Suppressor macrophage (primary cell): ENCODE results near the gene CNTN5.
"Not testable (repeated sequence)": the region's sequence is repeated elsewhere in the genome, so short reads cannot be mapped to it uniquely, and the experiment has no call there.

ENCODE experiments used
- DNase-seq, 4 experiments: peaks; one replicate each; pipeline ENCODE4 v3.0.0-alpha.2; 2020 to 2022

CNTN5 gene

DNA sequence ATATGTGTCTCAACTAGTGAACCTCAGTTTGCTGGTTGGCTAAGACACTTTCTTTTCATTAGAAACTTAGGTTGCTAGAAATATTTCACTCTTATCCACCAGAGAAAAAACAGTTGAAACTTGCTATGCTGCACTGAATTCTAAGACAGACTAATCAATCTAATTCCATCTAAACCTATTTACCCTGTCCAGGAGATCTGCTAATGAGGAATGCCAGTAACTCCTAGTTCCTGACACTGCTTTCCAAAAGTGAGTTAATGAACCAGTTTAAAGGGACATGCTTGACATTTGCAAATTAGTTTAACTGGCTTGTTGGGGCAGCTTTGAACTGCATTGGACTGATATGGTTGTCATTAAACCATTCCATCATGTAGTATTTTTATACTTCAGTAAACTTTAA, 258.5 kb downstream of the CNTN5 start:
- no peak for DNase-seq

DNA sequence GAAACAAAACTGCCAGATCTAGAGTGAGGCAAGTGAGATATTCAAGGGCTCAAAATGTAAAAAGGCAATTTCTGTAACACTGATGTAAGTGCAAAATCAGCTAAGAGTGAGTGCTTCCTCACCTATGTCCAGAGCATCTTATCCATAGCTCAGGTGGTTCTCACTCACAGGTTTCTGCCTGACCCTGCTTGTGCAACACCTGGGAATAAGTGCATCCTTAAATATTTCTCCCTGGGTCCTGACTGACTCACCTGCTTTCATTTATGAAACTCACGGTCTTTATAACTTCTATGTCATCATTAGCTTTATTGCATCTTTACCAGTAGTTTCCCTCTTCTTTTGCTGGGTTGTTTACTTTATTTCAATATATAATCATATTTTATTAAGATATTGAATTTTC, 260.6 kb downstream of the CNTN5 start:
- DNase-seq = no peak

DNA sequence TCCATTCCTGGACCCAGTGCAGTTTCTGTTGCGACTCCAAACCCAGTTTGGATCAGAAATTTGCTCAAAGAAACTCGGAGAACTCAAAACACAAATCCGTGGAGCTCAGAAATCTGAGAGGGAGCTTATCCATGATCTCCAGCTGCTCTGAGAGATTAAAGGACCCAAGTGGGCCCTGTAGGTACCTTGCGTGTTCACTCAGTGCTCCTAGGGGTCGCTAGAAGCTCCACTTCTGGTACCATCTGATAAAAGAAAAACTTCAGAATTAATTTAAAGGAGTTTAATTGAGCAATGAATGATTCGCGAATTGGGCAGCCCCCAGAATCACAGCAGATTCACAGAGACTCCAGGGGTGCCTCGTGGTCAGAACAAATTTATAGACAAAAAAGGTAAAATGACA, 277.2 kb downstream of the CNTN5 start:
- DNase-seq = not testable (repeated sequence)

DNA sequence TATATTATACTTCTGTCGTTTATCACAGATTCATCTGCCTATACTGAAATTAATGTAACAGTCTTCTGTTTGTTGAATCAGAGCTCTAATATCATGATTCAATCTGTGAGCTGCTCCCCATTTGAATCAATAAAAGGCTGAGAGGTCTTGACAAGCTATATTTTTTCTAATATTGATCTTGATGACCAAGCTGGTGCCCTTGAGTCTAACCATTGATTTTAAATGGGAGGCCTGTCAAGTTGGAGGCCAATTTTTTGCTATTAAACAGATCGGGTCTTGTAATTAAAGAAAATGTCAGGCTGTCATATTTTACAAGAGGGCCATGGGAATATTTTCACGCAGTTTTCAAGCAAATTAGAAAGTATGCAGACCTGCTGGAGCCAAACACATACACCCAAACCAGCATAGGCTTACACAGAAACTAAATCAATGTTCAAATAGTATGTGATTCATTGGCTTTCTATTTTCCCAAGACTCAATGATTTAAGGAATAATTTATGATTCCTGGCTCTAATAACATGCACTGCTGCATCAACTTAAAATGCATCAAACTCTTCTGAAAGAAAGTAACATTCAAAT, 286.9 kb downstream of the CNTN5 start:
- DNase-seq = no peak

DNA sequence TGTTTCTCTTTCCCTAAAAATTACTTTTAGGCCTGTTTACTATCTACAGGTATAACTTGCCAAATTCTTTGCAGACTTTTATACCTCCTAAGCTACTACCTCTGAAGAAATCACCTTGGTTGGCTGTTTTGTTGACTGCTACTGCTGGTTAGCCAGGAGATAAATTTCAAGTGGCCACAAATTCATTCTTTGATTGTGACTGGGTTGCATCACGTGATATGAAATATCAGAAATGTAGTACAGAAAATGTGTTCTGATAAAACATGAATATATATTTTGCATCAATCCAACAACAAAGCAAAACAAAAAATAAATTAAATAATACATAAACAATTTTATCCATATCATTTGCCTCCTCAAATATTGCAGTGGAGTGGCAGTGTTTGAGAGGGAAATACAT, 291.1 kb downstream of the CNTN5 start:
- DNase-seq = no peak

DNA sequence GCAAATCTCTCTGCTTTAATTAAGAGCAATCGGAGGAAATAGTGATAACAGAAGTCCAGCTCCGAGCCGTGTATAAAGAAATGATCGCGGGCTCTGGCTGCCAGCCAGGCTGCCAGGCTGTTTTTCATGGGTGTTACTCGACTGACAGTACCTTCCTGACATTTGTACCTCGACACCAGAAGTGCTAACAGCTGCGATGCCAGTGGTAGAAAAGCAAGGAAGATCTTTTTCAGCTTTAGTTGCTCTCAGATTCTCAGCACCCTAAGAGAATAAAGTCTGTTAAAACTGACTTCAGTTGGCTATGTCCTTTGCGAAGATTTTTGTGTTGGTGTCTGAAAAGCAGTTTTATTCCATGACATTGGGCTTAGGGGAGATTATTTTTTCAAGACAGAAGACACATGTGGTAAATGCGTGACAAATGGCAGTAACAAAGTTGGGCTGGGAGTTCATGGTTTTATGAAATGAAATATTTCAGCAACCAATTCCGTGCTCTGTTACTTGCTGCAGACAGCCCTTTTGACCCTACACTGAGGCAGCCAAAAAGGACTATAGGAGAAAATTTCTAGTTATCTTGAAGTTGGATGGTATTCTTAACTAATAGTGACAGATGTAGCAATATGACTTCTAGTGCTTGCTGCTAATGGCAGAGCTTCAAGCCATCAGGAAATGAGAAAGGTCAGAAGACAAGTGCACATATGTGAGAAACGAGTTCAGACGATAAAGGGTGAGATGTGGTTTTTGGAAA, 296.2 kb downstream of the CNTN5 start:
- DNase-seq = no peak

DNA sequence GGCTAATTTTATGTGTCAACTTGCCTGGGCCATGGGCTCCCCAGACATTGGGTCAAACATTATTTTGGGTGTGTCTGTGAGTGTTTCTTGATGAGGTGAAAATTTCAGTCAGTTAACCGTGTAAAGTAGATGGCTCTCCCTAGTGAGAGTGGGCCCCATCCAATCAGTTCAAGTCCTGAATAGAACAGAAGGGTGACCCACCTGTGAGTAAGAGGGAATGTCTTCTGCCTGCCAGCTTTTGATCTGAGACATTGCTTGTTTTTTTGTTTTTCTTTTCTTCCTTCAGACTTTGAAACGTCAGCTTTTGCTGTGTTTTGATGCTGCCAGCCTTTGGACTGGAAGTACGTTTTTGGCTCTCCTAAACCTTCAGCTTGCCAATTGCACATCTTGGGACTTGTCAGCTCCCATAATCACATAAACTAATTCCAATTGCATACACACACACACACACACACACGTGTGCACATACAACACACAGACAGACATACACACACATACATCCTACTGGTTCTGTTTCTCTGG, 300.1 kb downstream of the CNTN5 start:
- no peak for DNase-seq

DNA sequence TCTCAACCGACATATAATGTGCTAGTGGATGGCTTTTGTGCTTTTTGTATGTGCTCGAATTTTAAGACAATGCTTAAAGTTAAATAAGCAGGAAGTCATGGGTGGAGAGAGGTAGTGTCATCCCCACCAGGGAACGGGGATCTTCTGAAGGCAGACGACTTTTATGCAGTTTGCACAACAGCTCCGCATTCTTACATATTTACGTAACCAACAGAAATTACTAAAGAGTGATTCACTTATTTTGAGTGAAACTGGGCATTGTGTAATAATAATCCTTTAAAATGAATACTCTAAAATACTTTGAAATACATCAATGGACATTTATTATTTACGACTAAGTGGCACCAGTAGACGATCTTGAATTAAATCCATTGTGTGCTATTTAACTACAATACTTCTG, 305.1 kb downstream of the CNTN5 start:
- no peak for DNase-seq

DNA sequence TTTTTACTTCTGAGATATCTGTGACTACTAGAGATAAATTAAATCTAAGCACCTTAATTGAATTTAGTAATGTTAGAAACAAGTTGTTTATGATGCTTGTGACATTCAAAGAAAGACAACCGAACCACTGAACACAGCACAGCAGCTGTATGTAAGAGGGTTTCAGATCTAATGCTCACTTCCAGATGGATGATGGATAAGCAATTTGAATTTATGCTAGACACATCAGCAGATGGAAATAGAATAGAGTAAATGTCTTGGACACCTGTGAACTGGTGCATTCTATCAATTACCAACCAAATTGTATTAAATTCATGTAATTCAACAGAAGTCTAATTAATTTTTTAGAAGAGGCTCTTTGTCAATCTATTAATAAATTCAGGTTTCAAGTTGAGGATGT, 306.3 kb downstream of the CNTN5 start:
- no peak for DNase-seq

DNA sequence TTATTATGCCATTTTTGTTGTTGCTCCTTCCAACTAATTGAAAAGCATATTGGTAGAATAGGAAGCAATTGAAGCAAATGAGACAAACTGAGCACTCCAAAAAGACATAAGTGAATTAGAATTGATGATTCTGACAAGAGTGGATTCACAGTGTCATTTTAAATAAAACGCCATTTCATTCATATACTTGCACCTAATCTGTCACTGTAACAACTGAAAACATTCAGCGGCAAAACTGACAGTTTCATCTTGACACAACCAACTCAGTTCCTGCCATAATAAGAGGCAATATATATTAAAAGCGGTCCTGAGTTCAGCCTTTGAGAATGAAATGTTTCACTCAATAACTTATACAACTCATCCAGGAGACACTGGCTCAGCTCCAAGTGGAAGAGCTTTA, 306.8 kb downstream of the CNTN5 start:
- DNase-seq = no peak

DNA sequence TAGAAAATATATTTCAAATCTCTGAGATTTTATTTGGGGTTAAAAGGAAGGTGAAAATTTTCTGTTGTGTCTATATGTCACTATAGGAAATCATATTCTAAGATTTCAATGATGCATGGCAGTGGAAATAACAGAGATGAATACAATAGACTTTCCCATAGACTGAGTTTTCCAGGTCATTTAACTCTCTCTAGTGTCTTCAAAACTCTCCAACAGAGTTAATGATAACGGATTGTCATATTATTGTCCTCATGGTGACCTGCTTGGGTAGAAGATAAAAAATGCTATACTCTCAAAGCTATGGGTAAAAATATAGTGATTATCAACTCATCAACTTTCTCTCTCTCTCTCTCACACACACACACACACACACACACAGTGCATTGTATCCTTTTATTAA, 312.9 kb downstream of the CNTN5 start:
- no peak for DNase-seq

DNA sequence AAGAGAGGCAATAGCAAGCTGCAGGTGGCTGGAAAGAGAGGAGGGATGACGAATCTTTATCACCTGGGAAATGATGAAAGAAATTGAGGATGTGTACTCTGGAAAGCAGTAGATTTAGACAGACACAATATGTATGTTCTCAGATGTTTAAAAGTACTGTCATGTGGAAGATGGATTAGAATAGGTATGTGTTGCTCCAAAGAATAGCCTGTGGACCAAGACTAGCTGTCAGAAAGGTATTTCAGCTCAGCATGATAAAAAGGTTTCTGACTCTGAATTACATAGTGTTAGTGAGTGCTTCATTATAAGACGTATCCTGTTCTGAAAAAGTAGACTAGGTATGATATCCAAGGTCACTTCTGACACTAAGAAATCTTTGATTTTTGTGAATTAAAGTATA, 322.4 kb downstream of the CNTN5 start:
- DNase-seq = no peak

DNA sequence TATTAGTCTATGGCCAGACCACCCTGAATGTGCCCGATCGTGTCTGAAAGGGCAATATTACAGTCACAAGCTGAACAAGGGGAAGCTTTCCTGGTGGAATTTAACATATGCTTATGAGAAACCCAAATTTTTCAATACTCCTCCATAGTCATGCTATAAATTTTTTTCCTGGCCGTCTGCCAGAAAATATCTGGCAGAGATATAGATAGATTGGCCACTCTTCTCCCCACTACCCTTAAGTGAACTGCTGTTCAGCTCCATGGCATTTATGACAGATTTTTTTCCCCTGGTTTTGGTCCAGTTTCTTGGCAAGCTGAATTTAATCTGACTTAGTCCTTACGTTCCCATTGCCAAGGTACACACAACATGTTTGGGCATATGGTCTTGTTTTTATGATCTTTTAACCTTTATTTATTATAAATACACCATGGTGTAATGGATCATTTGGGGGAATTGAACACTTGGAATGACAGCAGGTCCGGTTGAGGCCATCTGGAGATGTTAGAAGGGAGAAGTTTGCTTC, 328.5 kb downstream of the CNTN5 start:
- DNase-seq = no peak

DNA sequence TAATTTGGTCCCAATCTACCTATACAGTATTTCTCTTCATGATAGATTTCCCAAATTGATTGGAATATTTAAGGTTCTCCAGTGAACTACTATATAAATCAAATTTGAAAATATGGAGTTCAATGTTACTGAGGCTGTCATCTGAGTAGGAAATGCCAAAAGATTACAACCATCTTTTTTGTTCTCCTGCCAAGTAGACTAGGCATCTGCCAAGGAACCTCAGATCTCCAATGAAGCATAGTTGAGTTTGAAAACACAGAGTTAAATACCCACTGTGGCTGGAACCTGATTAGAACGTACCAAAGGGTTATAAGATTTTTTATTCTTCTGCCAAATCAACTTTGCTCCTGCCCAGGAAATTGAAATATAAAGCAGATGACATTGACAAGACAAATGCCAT, 330.9 kb downstream of the CNTN5 start:
- DNase-seq = no peak

DNA sequence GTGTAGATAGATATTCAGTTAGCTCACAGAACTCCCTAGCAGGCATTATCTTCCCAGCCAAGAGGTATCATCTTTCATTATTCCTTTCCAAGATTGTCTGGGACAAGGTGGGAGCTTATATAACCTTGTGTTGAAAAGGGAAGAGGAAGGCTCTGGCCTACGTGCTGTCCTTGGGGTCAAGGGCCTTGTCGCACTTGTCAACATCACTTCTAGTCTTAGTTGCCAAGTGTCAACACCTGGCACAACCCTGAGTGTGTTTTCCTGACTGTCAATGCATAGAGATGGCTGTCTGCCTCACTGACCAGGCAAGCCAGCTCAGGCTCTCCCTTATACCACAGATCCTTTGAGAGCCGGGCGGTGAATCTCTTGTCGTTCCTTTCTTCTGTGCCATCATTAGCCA, 331.9 kb downstream of the CNTN5 start:
- no peak for DNase-seq

DNA sequence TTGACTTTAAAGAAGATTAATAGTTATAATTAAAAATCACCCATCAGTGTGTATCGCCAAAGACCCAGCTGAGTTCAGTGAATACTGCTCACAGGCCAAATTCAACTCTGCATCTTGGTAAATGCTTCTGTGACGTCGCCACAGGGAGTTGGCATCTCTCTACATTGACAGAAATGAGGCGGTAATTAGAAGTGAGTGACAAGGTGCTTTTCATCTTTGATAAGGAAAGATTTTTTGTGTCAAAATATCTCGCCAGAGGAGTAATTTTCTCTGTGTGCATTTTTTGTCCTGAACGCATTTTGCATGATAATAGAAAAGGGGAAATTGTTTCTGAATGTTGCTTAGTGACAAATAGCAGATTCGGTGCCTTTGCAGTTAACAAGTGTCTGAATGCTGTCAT, 345.8 kb downstream of the CNTN5 start:
- DNase-seq = no peak

DNA sequence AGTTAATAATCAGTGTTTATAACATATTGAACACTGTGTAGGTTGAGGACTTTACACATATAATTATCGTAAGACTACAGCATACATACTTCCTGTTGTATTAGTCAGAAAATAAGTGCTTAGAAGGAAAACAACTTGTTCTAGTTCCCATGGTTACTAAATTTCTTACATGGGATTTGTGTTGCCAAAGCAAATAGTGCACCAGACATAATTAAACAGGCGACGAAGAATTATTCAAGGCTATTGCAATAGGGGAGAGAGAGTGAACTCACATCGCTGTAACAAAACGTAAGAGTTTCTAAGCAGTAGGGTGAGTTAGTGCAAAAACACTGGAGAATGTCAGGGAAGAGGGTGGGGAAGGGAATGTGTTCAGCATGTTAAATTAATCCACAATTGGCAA, 347.8 kb downstream of the CNTN5 start:
- no peak for DNase-seq

DNA sequence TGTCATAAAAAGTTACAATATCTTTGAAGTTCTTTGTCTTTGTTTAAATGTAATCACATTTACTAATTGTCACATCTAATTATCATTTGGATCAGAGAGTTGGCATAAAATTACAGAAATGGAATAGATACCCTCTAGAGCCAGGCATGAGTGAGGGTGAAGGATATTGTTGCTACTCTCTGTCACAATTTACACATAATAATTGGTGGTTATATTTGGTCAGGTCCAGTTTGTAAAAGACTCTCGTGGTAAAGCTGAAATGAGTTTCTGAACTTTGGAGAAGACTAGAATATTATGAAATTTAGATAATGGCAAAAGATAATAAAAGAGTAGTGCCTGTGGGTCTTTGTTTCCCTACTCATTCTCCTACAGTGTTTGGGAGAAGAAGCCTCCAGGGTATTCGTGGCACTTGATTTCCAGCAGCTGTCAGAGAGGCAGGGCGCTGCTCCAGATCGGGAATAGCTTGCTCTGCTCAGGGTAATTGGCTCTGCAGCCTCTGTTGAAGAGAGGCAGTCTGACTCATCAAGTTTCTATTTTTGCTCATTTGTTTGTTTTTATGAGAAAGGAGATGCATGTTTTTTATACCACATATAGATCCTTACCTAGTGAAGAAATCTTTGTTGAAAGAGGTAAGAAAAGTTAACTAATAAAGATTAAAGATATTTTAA, 349.9 kb downstream of the CNTN5 start:
- no peak for DNase-seq

DNA sequence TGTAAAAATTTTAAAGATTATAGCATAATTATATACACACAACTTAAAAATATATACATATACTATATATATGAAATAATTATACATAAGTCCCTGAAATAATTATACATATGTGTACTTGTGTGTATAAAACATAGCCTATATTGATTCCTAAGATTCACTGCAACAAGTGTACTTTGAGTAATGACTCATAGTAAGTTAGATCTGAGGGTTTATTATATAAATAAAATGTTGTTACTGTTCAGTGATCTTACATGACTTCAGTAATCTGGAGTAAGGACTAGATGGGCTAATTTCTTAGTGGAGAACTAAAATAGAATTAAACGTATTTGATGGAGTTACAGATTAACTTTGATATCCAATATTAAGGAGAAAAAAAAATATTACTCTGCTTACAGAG, 350.5 kb downstream of the CNTN5 start:
- no peak for DNase-seq

DNA sequence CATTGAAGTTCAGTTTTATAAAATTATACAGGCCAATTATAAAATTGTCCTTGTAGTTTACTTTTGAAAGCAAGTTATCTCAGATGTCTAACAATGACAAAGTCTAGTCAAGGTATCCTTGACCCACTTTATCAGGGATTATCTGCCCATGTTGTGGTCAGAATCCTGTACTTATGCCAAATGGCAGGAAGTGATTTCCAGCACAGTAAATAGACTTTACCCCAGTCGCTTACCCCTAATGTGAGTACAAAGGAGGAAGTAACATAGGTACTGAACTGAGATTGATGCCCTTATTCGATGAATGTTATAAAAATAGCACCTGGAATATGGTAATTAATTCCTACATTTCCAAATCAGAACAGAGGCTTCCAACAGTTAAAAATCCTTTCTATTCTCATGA, 355.7 kb downstream of the CNTN5 start:
- DNase-seq = no peak

DNA sequence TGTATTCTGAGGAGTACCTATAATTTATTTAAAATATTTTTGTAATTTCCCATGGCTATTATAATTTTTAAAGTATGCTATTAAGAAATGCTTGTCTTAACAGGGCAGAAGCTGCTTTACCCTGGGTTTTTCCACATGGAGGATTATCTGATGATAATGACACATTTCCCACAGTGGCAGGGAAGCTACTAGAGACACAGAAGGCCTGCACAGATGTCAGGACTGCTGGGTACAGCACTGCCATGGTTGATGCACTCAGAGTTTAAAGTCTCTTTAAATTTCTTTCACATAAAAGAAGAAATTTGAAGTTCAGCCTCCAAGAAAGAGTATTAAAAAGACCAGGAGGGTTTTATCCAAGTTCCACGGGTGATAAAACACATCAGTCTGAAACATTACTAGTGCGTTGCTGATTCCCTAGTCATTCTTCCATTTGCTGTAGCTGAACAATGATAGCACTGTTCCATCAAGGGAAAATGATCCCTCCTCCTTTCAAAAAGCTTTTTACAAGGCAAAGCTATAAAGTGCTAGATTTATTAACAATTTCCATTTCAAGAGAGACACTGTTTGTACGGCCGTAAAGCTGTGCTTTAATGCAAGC, 363.0 kb downstream of the CNTN5 start:
- DNase-seq = no peak

DNA sequence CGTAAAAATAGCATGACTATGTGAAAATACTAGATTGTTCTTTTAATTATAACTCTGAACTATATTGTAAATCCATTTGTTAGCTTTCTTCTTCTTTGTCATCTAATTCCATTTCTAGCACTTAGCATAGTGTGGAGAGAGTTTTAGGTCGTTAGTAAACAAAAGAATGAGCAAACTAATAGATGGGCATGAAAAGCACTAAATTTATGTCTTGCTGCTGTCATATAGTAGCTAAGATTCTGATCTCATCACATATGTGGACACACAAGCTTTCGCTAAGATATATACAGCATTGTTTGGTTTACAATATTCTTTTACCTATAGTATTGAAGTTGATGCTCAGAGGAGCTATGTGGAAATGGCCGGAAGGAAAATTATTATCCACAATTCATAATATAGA, 370.5 kb downstream of the CNTN5 start:
- DNase-seq = no peak

DNA sequence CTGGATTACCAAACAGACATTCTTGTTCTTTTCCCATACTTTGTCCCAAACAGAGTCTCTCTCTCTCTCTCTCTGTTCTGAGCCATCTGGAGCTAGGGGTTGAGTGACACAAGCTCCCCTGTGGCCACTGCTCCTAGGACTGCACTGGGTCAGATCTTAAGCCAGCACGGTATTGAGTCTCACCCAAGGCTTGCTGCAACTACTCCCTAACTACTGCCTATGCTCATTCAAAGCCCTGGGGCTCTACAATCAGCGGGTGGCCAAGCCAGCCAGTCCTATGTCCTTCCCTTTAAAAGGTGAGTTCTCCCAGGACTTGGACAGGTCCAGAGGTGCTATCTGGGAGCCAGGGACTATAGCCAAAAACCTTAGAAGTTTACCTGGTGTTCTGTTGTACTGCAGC, 385.6 kb downstream of the CNTN5 start:
- DNase-seq = no peak
